ENCODE measurements around the gene ZNF816.
"Not testable (repeated sequence)": the region's sequence is repeated elsewhere in the genome, so short reads cannot be mapped to it uniquely, and the experiment has no call there.

Gene ZNF816

GRCh38 chr19:52917531-52917930 lies 45.1 kb downstream of the ZNF816 start:
- ChIA-PET POLR2A (no interaction called here), CTCF (no interaction called here)
- TF ChIP-seq FOXM1 (IDR thresholded peaks at IDR 0.05; ENCODE audit: borderline replicate concordance), result no peak
- TF ChIP-seq TARDBP (IDR thresholded peaks at IDR 0.05), result no peak
- no peak for TF ChIP-seq HDGF (IDR thresholded peaks at IDR 0.05; ENCODE audit: borderline replicate concordance)
- no peak for TF ChIP-seq L3MBTL2 (conservative IDR thresholded peaks at IDR 0.05)
- TF ChIP-seq FOXK2 (IDR thresholded peaks at IDR 0.05), result no peak
- no peak for TF ChIP-seq CTBP1 (IDR thresholded peaks at IDR 0.05; ENCODE audit: borderline replicate concordance)
- TF ChIP-seq PKNOX1 (IDR thresholded peaks at IDR 0.05), result no peak
- TF ChIP-seq SP1 (IDR thresholded peaks at IDR 0.05), result no peak
- no peak for TF ChIP-seq FOXA1 (IDR thresholded peaks at IDR 0.05)
- DNase-seq (ENCODE audit: extremely low spot score), result no peak

GRCh38 chr19:52910648-52911047 lies 52.0 kb downstream of the ZNF816 start:
- ChIA-PET POLR2A (no interaction called here), CTCF (no interaction called here)
- TF ChIP-seq SUZ12 (IDR thresholded peaks at IDR 0.05) (no peak), TARDBP (IDR thresholded peaks at IDR 0.05) (no peak), BHLHE40 (IDR thresholded peaks at IDR 0.05; ENCODE audit: borderline replicate concordance) (no peak), ARNT (IDR thresholded peaks at IDR 0.05) (no peak), CTBP1 (IDR thresholded peaks at IDR 0.05; ENCODE audit: borderline replicate concordance) (no peak), L3MBTL2 (conservative IDR thresholded peaks at IDR 0.05) (no peak), FOXA1 (IDR thresholded peaks at IDR 0.05) (no peak), FOXM1 (IDR thresholded peaks at IDR 0.05; ENCODE audit: borderline replicate concordance) (no peak), SP1 (IDR thresholded peaks at IDR 0.05) (no peak), NFRKB (IDR thresholded peaks at IDR 0.05) (no peak), HDGF (IDR thresholded peaks at IDR 0.05; ENCODE audit: borderline replicate concordance) (no peak), FOXK2 (IDR thresholded peaks at IDR 0.05) (no peak), LEF1 (IDR thresholded peaks at IDR 0.05; ENCODE audit: borderline replicate concordance) (no peak), ZNF384 (IDR thresholded peaks at IDR 0.05) (no peak), ELF4 (IDR thresholded peaks at IDR 0.05) (no peak), PKNOX1 (IDR thresholded peaks at IDR 0.05) (no peak)
- no peak for DNase-seq (ENCODE audit: extremely low spot score)

GRCh38 chr19:52904052-52904780 lies 58.5 kb downstream of the ZNF816 start:
- POLR2A ChIA-PET; DNase-seq (ENCODE audit: extremely low spot score); CTCF ChIA-PET: not testable (repeated sequence)

GRCh38 chr19:52901842-52902241 lies 60.8 kb downstream of the ZNF816 start:
- CTCF ChIA-PET, result no interaction called here
- TF ChIP-seq FOXK2 (IDR thresholded peaks at IDR 0.05), result no peak
- no peak for TF ChIP-seq HDGF (IDR thresholded peaks at IDR 0.05; ENCODE audit: borderline replicate concordance)
- TF ChIP-seq ZNF384 (IDR thresholded peaks at IDR 0.05), result no peak
- no peak for TF ChIP-seq TARDBP (IDR thresholded peaks at IDR 0.05)
- TF ChIP-seq ELF4 (IDR thresholded peaks at IDR 0.05), result no peak
- no peak for TF ChIP-seq FOXA1 (IDR thresholded peaks at IDR 0.05)
- TF ChIP-seq ARNT (IDR thresholded peaks at IDR 0.05), result no peak
- no peak for TF ChIP-seq FOXM1 (IDR thresholded peaks at IDR 0.05; ENCODE audit: borderline replicate concordance)
- no peak for TF ChIP-seq BHLHE40 (IDR thresholded peaks at IDR 0.05; ENCODE audit: borderline replicate concordance)
- TF ChIP-seq PKNOX1 (IDR thresholded peaks at IDR 0.05), result no peak
- no peak for TF ChIP-seq SUZ12 (IDR thresholded peaks at IDR 0.05)
- no peak for TF ChIP-seq NFRKB (IDR thresholded peaks at IDR 0.05)
- TF ChIP-seq L3MBTL2 (conservative IDR thresholded peaks at IDR 0.05), result no peak
- TF ChIP-seq CTBP1 (IDR thresholded peaks at IDR 0.05; ENCODE audit: borderline replicate concordance), result no peak
- no peak for TF ChIP-seq LEF1 (IDR thresholded peaks at IDR 0.05; ENCODE audit: borderline replicate concordance)
- no peak for TF ChIP-seq SP1 (IDR thresholded peaks at IDR 0.05)
- POLR2A ChIA-PET, result interaction anchor here (0.7 kb wide), 1 partner anchor 11 kb away, joined by 3 read pairs; no protein-coding TSS in a partner anchor
- no peak for DNase-seq (ENCODE audit: extremely low spot score)
